NCI-H2107 treated with DMSO at 0.1 percent for 48 hours (cell line): Measurements from ENCODE around the gene CRACR2A.

Experiments used
- DNase-seq: peaks from one replicate; lab custom pipeline; 2025; ENCODE audit not compliant: unreplicated experiment; lab: John Stamatoyannopoulos, UW

The CRACR2A gene

GRCh38 chr12:3752096-3752709, 706 bp downstream of the CRACR2A start:
- no peak for DNase-seq

GRCh38 chr12:3751151-3752095, 1.5 kb downstream of the CRACR2A start:
- DNase-seq = no peak

- DNase-seq = no peak
Observed at GRCh38 chr12:3750616-3751015, 2.3 kb downstream of the CRACR2A start.

- no peak for DNase-seq
Observed at GRCh38 chr12:3748620-3749019, 4.3 kb downstream of the CRACR2A start.

- no peak for DNase-seq
Observed at GRCh38 chr12:3747976-3748619, 4.8 kb downstream of the CRACR2A start.

- no peak for DNase-seq
Observed at GRCh38 chr12:3747543-3747942, 5.4 kb downstream of the CRACR2A start.

- no peak for DNase-seq
Observed at GRCh38 chr12:3746758-3747157, 6.2 kb downstream of the CRACR2A start.

GRCh38 chr12:3745152-3745551, 7.8 kb downstream of the CRACR2A start:
- DNase-seq = no peak

GRCh38 chr12:3744229-3744901, 8.5 kb downstream of the CRACR2A start:
- DNase-seq = no peak

- no peak for DNase-seq
Observed at GRCh38 chr12:3743803-3744202, 9.1 kb downstream of the CRACR2A start.

- no peak for DNase-seq
Observed at GRCh38 chr12:3741882-3742672, 10.8 kb downstream of the CRACR2A start.

GRCh38 chr12:3740480-3741231, 12.3 kb downstream of the CRACR2A start:
- DNase-seq = no peak

GRCh38 chr12:3735432-3735831, 17.5 kb downstream of the CRACR2A start:
- DNase-seq = no peak

- DNase-seq = peak; percentile 43
Observed at GRCh38 chr12:3732901-3733300, 20.0 kb downstream of the CRACR2A start.

- DNase-seq = no peak
Observed at GRCh38 chr12:3730111-3730510, 22.8 kb downstream of the CRACR2A start.

GRCh38 chr12:3728686-3729085, 24.2 kb downstream of the CRACR2A start:
- DNase-seq = no peak

- peak; percentile 99 for DNase-seq
Observed at GRCh38 chr12:3727877-3728632, 24.9 kb downstream of the CRACR2A start.

- no peak for DNase-seq
Observed at GRCh38 chr12:3727354-3727753, 25.6 kb downstream of the CRACR2A start.

GRCh38 chr12:3726456-3726855, 26.5 kb downstream of the CRACR2A start:
- DNase-seq = no peak
